HEK293T (cell line): ENCODE data around the gene FBP1.

Source experiments
- CTCF ChIA-PET: fragments of 350-600 bp; formaldehyde crosslinking; extraction: SDS; loops from one replicate; lab custom pipeline; 2021; ENCODE audit warnings: antibody characterized with exemption, inconsistent platforms; lab: Yijun Ruan, JAX
- POLR2A ChIA-PET: fragments of 350-600 bp; formaldehyde crosslinking; extraction: SDS; loops from one replicate; lab custom pipeline; 2020; ENCODE audit warnings: antibody characterized with exemption, inconsistent platforms; lab: Yijun Ruan, JAX
- DNase-seq: peaks from one replicate; pipeline ENCODE4 v3.0.0; 2012; ENCODE audit warnings: mixed read lengths; ENCODE audit errors: extremely low spot score
- ARNT ChIP-seq: fragments of 450-650 bp; IDR thresholded peaks from 2 replicates; pipeline ENCODE4 v1.6.1; 2017; ENCODE audit warnings: mild to moderate bottlenecking
- BHLHE40 ChIP-seq: fragments of 450-650 bp; IDR thresholded peaks from 2 replicates; pipeline ENCODE4 v1.6.1; 2016; ENCODE audit warnings: mild to moderate bottlenecking, moderate library complexity, borderline replicate concordance
- CTBP1 ChIP-seq: fragments of 450-650 bp; IDR thresholded peaks from 2 replicates; pipeline ENCODE4 v1.6.1; 2016; ENCODE audit warnings: borderline replicate concordance
- ELF4 ChIP-seq: fragments of 450-650 bp; IDR thresholded peaks from 2 replicates; pipeline ENCODE4 v1.6.1; 2017; ENCODE audit warnings: antibody characterized with exemption
- FOXA1 ChIP-seq: fragments of 450-650 bp; IDR thresholded peaks from 2 replicates; pipeline ENCODE4 v1.6.1; 2016; ENCODE audit warnings: mild to moderate bottlenecking
- FOXK2 ChIP-seq: fragments of 450-650 bp; IDR thresholded peaks from 2 replicates; pipeline ENCODE4 v1.6.1; 2016; ENCODE audit warnings: mild to moderate bottlenecking
- FOXM1 ChIP-seq: fragments of 450-650 bp; IDR thresholded peaks from 2 replicates; pipeline ENCODE4 v1.6.1; 2017; ENCODE audit warnings: mild to moderate bottlenecking, borderline replicate concordance
- HDGF ChIP-seq: fragments of 450-650 bp; IDR thresholded peaks from 2 replicates; pipeline ENCODE4 v1.6.1; 2017; ENCODE audit warnings: antibody characterized with exemption, borderline replicate concordance
- L3MBTL2 ChIP-seq: fragments of 450-650 bp; conservative IDR thresholded peaks from 2 replicates; pipeline ENCODE4 v1.6.1; 2016; ENCODE audit warnings: mild to moderate bottlenecking
- LEF1 ChIP-seq: fragments of 450-650 bp; IDR thresholded peaks from 2 replicates; pipeline ENCODE4 v1.6.1; 2017; ENCODE audit warnings: mild to moderate bottlenecking, borderline replicate concordance
- NFRKB ChIP-seq: fragments of 450-650 bp; IDR thresholded peaks from 2 replicates; pipeline ENCODE4 v1.6.1; 2016; ENCODE audit warnings: mild to moderate bottlenecking, moderate library complexity
- SP1 ChIP-seq: fragments of 450-650 bp; IDR thresholded peaks from 2 replicates; pipeline ENCODE4 v1.6.1; 2017
- SUZ12 ChIP-seq: fragments of 450-650 bp; IDR thresholded peaks from 2 replicates; pipeline ENCODE4 v1.6.1; 2016; ENCODE audit warnings: mild to moderate bottlenecking
- TARDBP ChIP-seq: fragments of 450-650 bp; IDR thresholded peaks from 2 replicates; pipeline ENCODE4 v1.6.1; 2016
- ZNF384 ChIP-seq: fragments of 450-650 bp; IDR thresholded peaks from 2 replicates; pipeline ENCODE4 v1.6.1; 2016
- TF ChIP-seq, protein P1 (sequence below): fragments of 450-650 bp; IDR thresholded peaks from 2 replicates; pipeline ENCODE4 v1.6.1; 2016

The FBP1 gene

GRCh38 chr9:94654165-94654894, 15.0 kb upstream of the FBP1 start:
- TF ChIP-seq ELF4: no peak
- no peak for TF ChIP-seq NFRKB
- TF ChIP-seq HDGF: no peak
- no peak for TF ChIP-seq FOXA1
- TF ChIP-seq ARNT: no peak
- no peak for TF ChIP-seq FOXK2
- TF ChIP-seq SP1: no peak
- no peak for TF ChIP-seq SUZ12
- CTCF ChIA-PET: no interaction called here
- DNase-seq: no peak
- POLR2A ChIA-PET: no interaction called here

DNA sequence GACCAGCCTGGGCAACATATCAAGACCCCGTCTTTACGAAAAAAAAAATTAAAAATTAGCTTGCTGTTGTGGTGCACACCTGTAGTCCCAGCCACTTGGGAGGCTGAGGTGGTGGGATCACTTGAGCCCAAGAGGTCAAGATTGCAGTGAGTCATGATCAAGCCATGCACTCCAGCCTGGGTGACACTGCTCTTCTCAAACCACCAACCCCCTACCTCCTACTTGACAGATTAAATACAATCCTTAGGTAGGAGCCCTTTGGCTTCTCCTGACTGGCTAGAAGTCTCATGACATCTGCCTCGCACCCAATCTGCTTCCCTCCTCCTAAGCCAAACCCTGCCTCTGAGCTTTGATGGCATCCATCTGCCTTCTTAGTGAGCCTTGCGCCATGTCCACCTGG, 11.6 kb upstream of the FBP1 start:
- no peak for DNase-seq
- ChIA-PET POLR2A (no interaction called here), CTCF (no interaction called here)
- TF ChIP-seq BHLHE40 (no peak), SUZ12 (no peak), L3MBTL2 (no peak), ELF4 (no peak), ARNT (no peak), FOXA1 (no peak), FOXM1 (no peak), LEF1 (no peak), ZNF384 (no peak), CTBP1 (no peak), TARDBP (no peak), HDGF (no peak), FOXK2 (no peak), NFRKB (no peak), SP1 (no peak)
- TF ChIP-seq, protein P1, sequence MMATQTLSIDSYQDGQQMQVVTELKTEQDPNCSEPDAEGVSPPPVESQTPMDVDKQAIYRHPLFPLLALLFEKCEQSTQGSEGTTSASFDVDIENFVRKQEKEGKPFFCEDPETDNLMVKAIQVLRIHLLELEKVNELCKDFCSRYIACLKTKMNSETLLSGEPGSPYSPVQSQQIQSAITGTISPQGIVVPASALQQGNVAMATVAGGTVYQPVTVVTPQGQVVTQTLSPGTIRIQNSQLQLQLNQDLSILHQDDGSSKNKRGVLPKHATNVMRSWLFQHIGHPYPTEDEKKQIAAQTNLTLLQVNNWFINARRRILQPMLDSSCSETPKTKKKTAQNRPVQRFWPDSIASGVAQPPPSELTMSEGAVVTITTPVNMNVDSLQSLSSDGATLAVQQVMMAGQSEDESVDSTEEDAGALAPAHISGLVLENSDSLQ: no peak

DNA sequence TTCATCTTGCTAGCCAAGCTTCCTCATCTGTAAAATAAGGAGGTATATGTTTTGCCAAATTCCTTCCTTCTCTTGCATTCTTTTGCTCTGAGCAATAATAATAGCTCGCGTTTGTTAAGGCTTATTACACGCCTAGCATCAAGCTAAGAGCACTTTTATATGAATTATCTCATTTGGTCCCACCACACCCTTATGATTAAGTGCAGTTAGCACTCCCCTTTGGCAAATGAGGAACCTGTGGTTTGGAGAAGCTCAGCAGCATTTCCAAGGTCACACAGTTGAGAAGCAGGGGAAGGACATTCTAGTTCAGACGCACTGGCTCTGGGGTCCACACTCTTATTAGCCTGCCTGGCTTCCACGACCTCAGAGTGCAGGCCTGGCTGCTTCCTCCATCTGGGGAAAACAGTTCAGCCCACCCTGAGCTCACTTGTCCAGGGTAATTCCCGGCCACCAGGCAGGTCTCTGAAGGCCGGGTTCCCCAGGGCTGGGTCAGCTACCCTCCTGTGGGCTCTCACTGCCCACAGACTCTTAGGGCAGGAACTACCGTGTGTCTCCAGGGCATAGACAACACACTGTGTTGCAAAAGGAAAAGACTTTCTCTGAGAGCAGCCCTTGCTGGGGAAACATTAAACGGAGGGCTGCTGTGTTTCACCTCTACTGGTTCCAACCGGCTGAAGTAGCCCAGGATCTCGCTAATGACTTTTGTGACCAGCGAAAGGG, 9.9 kb upstream of the FBP1 start:
- ChIA-PET POLR2A (no interaction called here), CTCF (no interaction called here)
- TF ChIP-seq ELF4 (no peak), NFRKB (no peak), CTBP1 (no peak), L3MBTL2 (no peak), SUZ12 (no peak), FOXK2 (no peak), BHLHE40 (no peak), HDGF (no peak), TARDBP (no peak), LEF1 (no peak)
- no peak for DNase-seq

GRCh38 chr9:94648185-94648584, 8.9 kb upstream of the FBP1 start:
- TF ChIP-seq NFRKB (no peak), ZNF384 (no peak), L3MBTL2 (no peak)
- POLR2A ChIA-PET: no interaction called here
- no peak for DNase-seq

DNA sequence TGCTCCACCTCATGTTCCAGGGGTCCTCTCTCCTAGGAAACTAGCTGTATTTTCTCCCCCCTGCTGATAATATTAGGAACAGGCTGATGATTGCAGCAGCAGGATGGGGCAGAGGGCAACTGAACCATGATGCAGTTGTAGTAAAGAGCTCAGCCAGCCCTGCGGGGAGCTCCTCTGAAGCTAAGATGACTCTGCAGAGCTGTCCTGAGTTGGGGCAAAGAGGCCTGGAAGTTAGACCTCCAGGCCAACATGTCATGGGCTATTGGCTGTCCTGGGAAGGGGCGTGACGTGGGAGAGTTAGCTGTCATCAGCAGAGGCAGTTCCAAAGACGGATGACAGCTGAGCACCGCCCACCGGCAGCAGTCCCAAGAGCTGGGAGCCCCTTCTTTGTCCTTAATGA, 6.6 kb upstream of the FBP1 start:
- TF ChIP-seq, protein P1: peak; percentile 51; the same call in 1 of the 2 replicates
- no peak for TF ChIP-seq FOXK2
- ChIA-PET POLR2A (no interaction called here), CTCF (interaction anchor here (0.7 to 0.9 kb wide), 3 partner anchors 23 to 522 kb away, joined by 3 to 4 read pairs (median 3); no protein-coding TSS in a partner anchor)
- no peak for DNase-seq

More at GRCh38 chr9:94648185-94648584, 8.9 kb upstream of the FBP1 start:
- CTCF ChIA-PET: no interaction called here

DNA sequence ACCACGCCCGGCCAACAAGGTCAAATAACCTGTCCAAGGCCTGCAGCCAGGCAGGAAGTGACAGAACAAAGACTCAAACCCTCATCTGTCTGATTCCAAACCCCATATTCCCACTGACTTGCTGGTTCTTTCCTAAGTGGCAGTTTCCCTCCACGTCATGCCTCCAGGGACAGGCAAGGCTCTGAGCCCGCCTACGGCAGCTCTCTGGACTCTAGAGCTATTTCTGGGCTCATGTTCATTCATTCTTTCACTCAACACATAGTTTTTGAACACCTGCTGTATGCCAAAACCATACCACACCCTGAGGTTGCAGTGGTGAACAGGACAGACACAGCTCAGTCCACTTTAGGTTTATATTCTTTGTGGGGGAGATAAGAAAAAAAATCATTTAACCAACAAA, 5.2 kb upstream of the FBP1 start:
- TF ChIP-seq ELF4: no peak
- TF ChIP-seq ZNF384: no peak
- TF ChIP-seq HDGF: no peak
- DNase-seq: no peak
- ChIA-PET POLR2A (no interaction called here), CTCF (interaction anchor here (0.9 kb wide), 1 partner anchor 12 kb away, joined by 3 read pairs; no protein-coding TSS in a partner anchor)

DNA sequence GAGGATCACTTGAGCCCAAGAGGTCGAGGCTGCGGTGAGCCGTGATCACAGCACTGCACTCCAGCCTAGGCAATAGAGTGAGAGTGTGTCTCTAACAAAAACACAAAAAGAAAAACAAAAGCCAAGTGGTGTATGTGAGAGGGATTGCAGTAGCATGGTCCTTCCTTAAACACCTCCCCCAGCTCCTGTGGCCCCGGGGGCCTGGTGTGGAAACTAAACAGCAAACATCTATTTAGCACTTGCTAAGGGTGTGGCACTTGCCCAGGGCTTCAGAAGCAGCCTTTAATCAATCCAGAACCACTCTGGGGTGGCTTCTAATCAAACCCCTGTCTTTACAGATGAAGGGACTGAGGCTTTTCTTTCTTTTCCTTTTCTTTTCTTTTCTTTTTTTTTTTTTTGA, 4.4 kb upstream of the FBP1 start:
- no peak for DNase-seq
- TF ChIP-seq, protein P1: no peak
- TF ChIP-seq FOXM1 (no peak), L3MBTL2 (no peak), LEF1 (no peak), CTBP1 (no peak), BHLHE40 (no peak), TARDBP (no peak), SP1 (no peak), ZNF384 (no peak), FOXK2 (no peak), FOXA1 (no peak)
- ChIA-PET POLR2A (no interaction called here), CTCF (interaction anchor here (0.9 kb wide), 1 partner anchor 13 kb away, joined by 3 read pairs; no protein-coding TSS in a partner anchor)
